Fibroblast of skin of scalp (primary cell): Measurements from ENCODE around the gene CCDC194.
A peak's percentile ranks its signal among the peaks of the same experiment; 100 is the strongest.

Experiments used
- DNase-seq: peaks from one replicate; pipeline ENCODE4 v3.0.0-alpha.2; 2013

The CCDC194 gene

GRCh38 chr19:17405250-17406045, 11.5 kb upstream of the CCDC194 start, which contains the start of gene BST2:
Gene BST2, minus strand, starts transcription at chr19:17405630. Its CDS starts 55 bp downstream, at chr19:17405575.
- DNase-seq, result peak; percentile 25

GRCh38 chr19:17404621-17405249, 10.7 kb upstream of the CCDC194 start:
- no peak for DNase-seq

GRCh38 chr19:17404015-17404414, 10.0 kb upstream of the CCDC194 start:
- DNase-seq, result no peak

GRCh38 chr19:17402982-17403855, 9.2 kb upstream of the CCDC194 start:
- DNase-seq, result peak; percentile 12

GRCh38 chr19:17401628-17402027, 7.6 kb upstream of the CCDC194 start:
- DNase-seq, result no peak

GRCh38 chr19:17398902-17399527, 5.0 kb upstream of the CCDC194 start:
- DNase-seq, result no peak

GRCh38 chr19:17394891-17395415, 957 bp upstream of the CCDC194 start:
- DNase-seq, result peak; percentile 54

- DNase-seq, result peak; percentile 13
These were observed 994 bp downstream of the CCDC194 start for GRCh38 chr19:17393002-17393401.

- no peak for DNase-seq
These were observed 2.4 kb downstream of the CCDC194 start for GRCh38 chr19:17391371-17392151.

GRCh38 chr19:17390665-17391370, 3.2 kb downstream of the CCDC194 start:
- DNase-seq, result peak; percentile 91

GRCh38 chr19:17389957-17390664, 3.9 kb downstream of the CCDC194 start:
- DNase-seq, result peak; percentile 9

GRCh38 chr19:17389288-17389687, 4.7 kb downstream of the CCDC194 start:
- DNase-seq, result no peak

GRCh38 chr19:17385878-17386611, 8.0 kb downstream of the CCDC194 start:
- peak; percentile 65 for DNase-seq

GRCh38 chr19:17380426-17381138, 13.4 kb downstream of the CCDC194 start:
- no peak for DNase-seq

GRCh38 chr19:17379221-17379631, 14.8 kb downstream of the CCDC194 start:
- DNase-seq, result no peak

GRCh38 chr19:17378271-17378670, 15.7 kb downstream of the CCDC194 start:
- no peak for DNase-seq

GRCh38 chr19:17376935-17377600, 16.9 kb downstream of the CCDC194 start, which contains the start of gene PLVAP:
Gene PLVAP, minus strand, starts transcription at chr19:17377342. Its CDS starts 54 bp downstream, at chr19:17377288.
- DNase-seq, result no peak

- peak; percentile 27 for DNase-seq
These were observed 23.9 kb downstream of the CCDC194 start for GRCh38 chr19:17370026-17370587.
